ENCODE measurements around the gene CMKLR1.
A peak's percentile ranks its signal among the peaks of the same experiment; 100 is the strongest.

CMKLR1 gene

DNA sequence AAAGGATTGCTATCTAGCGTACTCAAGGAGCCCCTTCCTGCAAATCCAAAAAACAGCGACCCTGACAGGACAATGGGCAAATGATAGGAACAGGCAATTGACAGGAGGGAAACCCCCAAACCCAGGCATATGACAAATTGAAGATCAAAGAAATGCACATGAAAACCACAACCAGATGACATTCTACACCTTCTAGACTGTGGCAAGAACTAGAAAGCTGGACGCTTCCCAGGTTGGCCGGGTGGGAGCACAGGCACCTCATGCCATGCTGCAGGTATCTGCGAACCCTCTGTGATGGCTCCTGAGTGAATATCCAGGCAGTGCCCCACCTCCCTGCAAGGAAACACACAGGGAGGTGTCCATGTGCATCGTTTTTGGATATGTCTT, 37.1 kb downstream of the CMKLR1 start:
- DNase-seq (ENCODE audit: low spot score) = no peak

- DNase-seq (ENCODE audit: low spot score) = no peak
These were observed 37.8 kb downstream of the CMKLR1 start for GRCh38 chr12:108301346-108301745.

GRCh38 chr12:108299980-108300696, 39.0 kb downstream of the CMKLR1 start:
- DNase-seq (ENCODE audit: low spot score) = no peak

GRCh38 chr12:108299516-108299915, 39.6 kb downstream of the CMKLR1 start:
- no peak for DNase-seq (ENCODE audit: low spot score)

- DNase-seq (ENCODE audit: low spot score) = no peak
These were observed 40.3 kb downstream of the CMKLR1 start for GRCh38 chr12:108298761-108299275.

DNA sequence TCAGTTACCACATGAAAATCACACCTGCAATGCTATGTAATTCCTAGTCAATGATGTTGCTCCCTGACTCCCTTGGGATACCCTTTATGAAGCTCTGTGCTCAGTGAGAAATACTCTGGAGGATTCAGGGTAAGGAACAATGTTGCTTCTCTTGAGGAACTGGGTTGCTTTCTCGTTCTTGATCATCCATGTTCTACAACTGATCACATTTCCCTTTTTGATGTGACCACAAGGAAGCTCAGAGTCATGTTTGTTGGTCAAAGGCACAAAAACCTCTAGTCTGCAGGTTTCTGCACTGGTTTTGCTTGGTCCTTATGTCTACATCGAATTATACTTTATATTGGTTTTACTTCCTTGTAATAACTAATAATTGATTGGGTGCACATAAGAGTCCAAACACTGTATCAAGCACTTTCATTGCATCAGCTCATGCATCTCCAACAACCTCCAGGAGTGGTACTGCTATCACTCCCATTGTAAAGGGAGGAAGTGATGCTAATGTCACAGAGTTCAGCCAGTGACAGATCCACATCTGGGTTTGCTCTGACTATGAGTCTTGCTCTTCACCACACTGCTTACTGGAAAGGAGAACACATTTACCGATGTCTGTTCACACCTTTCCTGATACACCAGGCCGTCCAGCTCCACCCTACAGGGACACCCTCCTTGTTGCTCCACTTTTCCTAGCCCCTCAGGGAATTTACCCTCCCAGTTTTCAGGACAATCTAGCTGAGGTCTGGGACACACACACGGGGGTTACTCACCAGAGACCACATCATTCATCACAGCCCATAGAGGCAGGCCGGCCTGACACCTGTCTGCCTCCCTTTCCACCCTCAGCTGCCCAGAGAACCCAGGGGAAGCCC, 41.0 kb downstream of the CMKLR1 start:
- DNase-seq (ENCODE audit: low spot score) = no peak

GRCh38 chr12:108297424-108297823, 41.7 kb downstream of the CMKLR1 start:
- DNase-seq (ENCODE audit: low spot score) = no peak

DNA sequence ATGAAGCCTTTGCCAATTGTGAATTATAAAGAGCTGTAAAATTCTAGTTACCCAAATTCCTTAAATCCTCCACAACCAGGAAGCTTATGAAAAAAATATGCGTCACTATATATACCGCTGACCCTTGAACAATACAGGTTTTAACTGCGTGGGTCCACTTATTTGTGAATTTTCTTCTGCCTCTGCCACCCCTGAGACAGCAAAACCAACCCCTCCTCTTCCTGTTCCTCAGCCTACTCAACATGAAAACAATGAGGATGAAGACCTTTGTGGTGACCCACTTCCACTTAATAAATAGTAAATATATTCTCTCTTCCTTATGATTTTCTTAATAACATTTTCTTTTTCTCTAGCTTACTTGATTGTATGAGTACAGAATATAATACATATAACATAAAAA, 42.2 kb downstream of the CMKLR1 start:
- DNase-seq (ENCODE audit: low spot score) = no peak

- no peak for DNase-seq (ENCODE audit: low spot score)
These were observed 43.5 kb downstream of the CMKLR1 start for GRCh38 chr12:108295641-108296040.

GRCh38 chr12:108289350-108290161, 49.6 kb downstream of the CMKLR1 start:
- DNase-seq (ENCODE audit: low spot score) = no peak

- DNase-seq (ENCODE audit: low spot score) = no peak
These were observed 51.9 kb downstream of the CMKLR1 start for GRCh38 chr12:108287227-108287626.

- no peak for DNase-seq (ENCODE audit: low spot score)
These were observed 54.1 kb downstream of the CMKLR1 start for GRCh38 chr12:108285016-108285415.

DNA sequence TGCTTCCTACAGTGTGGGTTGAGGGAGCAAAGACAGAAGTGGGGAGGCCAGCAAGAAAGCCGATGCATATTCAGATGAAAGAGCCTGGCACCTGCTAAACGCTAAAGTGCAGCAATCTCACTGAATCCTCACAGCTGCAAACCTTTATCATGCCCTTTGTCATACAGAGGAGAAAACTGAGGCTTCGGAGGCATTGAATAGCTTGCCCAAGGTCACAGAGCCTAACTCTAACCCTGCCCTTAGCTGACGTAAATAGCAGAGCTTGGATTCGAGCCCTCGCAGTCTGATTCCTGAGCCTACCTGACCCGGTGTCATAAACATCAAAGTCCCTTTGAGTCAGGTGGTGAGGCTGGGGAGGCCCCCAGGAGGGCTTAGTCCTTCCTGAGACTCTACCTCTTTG, 54.9 kb downstream of the CMKLR1 start:
- no peak for DNase-seq (ENCODE audit: low spot score)

GRCh38 chr12:108282676-108283075, 56.4 kb downstream of the CMKLR1 start:
- no peak for DNase-seq (ENCODE audit: low spot score)

DNA sequence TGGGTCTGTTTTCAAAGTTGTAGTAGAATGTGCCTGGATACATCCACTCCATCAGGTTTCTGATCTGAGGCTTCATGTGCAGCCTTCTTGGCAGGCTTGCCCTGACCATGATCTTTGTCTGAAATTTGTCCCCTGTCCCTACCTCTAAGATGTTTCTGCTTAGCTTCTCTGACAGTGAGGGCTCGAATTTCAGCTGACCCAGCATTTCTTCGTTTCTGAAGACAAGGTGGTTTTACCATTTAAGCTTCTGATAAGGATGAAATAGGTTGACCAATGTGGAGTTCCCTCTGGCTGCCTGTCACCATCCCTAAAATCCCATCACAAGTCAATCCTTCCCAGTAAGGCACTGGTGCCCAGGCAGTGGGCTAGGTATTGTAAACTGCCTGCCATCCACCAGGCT, 57.0 kb downstream of the CMKLR1 start:
- DNase-seq (ENCODE audit: low spot score) = no peak

DNA sequence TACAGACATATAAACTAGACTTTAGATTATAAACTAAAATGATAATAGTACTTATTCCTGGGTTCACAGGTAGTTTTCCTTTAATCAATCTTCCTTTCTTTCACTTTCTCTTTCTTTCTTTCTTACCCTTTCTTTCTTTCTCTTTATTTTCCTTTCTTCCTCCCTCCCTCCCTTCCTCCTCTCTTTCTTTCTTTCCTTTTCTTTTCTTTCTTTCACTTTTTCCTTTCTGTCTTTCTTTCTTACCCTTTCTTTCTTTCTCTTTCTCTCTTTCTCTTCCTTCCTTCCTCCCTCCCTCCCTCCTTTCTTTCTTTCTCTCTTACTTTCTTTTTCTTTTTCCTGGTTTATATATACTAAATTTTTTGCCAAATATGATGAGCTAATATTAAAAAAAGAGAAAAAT, 61.5 kb downstream of the CMKLR1 start:
- DNase-seq (ENCODE audit: low spot score) = no peak

GRCh38 chr12:108273217-108273616, 65.9 kb downstream of the CMKLR1 start:
- peak; percentile 45 for DNase-seq (ENCODE audit: low spot score)

GRCh38 chr12:108271951-108272872, 66.9 kb downstream of the CMKLR1 start:
- peak; percentile 52 for DNase-seq (ENCODE audit: low spot score)

DNA sequence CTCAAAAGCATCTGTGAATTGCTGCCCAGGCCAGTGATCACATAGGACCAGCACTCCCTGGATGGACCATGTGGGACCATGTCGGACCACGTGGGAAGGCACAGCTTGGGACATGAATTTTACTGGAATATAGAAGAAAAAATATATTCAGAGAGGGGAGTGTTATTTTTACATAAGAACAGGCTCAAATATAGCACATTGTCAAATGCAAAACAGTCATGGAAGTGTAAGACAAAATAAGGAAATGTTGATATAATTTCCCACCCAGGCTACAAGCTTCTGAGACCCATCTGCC, 68.3 kb downstream of the CMKLR1 start:
- no peak for DNase-seq (ENCODE audit: low spot score)

DNA sequence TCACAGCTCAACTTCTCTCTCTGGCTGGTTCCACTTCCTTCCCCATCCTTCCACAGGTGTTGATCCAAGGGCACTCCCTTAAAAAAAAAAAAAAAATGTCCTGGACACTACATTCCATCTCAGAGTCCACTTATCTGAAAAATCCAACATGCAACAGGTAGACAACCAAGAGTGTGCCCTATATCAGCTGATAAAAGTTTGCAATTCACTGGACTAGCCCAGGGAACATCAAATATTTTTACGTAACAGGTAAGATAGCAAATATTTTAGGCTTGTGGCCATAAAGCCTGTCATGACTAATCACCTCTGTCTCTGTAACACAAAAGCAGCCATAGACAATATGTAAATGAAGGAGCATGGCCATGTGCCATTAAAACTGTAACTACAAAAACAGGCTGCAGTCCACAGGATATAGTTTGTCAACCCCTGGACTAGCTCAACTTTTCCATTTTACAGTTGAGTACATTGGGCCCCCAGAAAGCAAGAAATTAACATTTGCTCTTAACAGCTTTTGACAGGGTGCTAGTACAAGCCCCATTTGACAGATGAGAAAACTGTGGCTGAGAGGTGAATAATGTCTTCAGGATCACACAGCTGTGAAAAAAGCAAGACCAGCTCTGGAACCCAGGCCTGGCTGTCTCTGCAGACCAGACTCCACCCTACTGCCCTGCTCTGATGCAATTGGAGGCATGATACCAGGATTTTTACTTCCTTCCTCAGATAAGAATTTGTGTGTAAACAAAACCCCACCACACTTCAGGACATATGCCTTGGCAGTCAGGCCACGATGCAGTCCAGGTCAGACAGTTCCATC, 68.9 kb downstream of the CMKLR1 start:
- no peak for DNase-seq (ENCODE audit: low spot score)
